H7 (cell line): ENCODE data around the gene RAB36. TPM values are rescaled to one million over a fixed set of nuclear protein-coding genes. Genes with fewer than 3 reads are reported as not detected.
"Not testable (repeated sequence)": the region's sequence is repeated elsewhere in the genome, so short reads cannot be mapped to it uniquely, and the experiment has no call there.

ENCODE experiments used
- DNase-seq: peaks from one replicate; pipeline ENCODE4 v3.0.0; 2012
- H3K27me3 ChIP-seq: 2 replicates; pipeline ENCODE4 v1.6.0; 2011; ENCODE audit warnings: mild to moderate bottlenecking, low read length; ENCODE audit not compliant: control insufficient read depth, insufficient read depth
- H3K36me3 ChIP-seq: replicated peaks from 2 replicates; pipeline ENCODE4 v1.5.1; 2011; ENCODE audit warnings: low read length; ENCODE audit not compliant: control insufficient read depth, insufficient read depth
- H3K4me3 ChIP-seq: 2 replicates; pipeline ENCODE4 v1.5.1; 2011; ENCODE audit warnings: low read depth, mild to moderate bottlenecking, control low read depth, low read length, moderate library complexity; ENCODE audit not compliant: insufficient read depth
- total RNA-seq: library from RNA; depleted of rRNA; stranded (reverse); fragments of >200 nt; shearing (Covaris generic); gene quantifications from 2 replicates; pipeline ENCODE4 v1.2.3, GENCODE V29; 2014

Gene RAB36
- total RNA-seq, 1 experiment from 2014 or later: 1.7 TPM

GRCh38 chr22:23133922-23134321 lies 11.4 kb upstream of the RAB36 start:
- no peak for DNase-seq
- Histone ChIP-seq H3K36me3 (no peaks in the 10 kb centered on the region), H3K4me3 (no peak overlapping the region), H3K27me3 (no peaks in the 10 kb centered on the region)

- not testable (repeated sequence) for H3K36me3 ChIP-seq, DNase-seq, H3K4me3 ChIP-seq, H3K27me3 ChIP-seq
Observed at GRCh38 chr22:23136991-23137390, 8.3 kb upstream of the RAB36 start.

GRCh38 chr22:23137468-23137867 lies 7.8 kb upstream of the RAB36 start:
- DNase-seq: no peak
- no peaks in the 10 kb centered on the region for H3K27me3 ChIP-seq

GRCh38 chr22:23137905-23138561 lies 7.2 kb upstream of the RAB36 start:
- Histone ChIP-seq H3K27me3 (no peaks in the 10 kb centered on the region; the same call in 1 of the 2 replicates), H3K36me3 (no peaks in the 10 kb centered on the region), H3K4me3 (no peak overlapping the region)
- DNase-seq: no peak

More at GRCh38 chr22:23137468-23137867, 7.8 kb upstream of the RAB36 start:
- Histone ChIP-seq H3K36me3 (no peaks in the 10 kb centered on the region), H3K4me3 (no peak overlapping the region)

- DNase-seq: no peak
- no peaks in the 10 kb centered on the region; the same call in 1 of the 2 replicates for H3K27me3 ChIP-seq
Observed at GRCh38 chr22:23138584-23139435, 6.5 kb upstream of the RAB36 start.

GRCh38 chr22:23140385-23140784 lies 4.9 kb upstream of the RAB36 start:
- no peak for DNase-seq
- no peaks in the 10 kb centered on the region for H3K36me3 ChIP-seq
- no peak overlapping the region for H3K4me3 ChIP-seq
- H3K27me3 ChIP-seq: peaks cover 2% of the 10 kb centered on the region

More at GRCh38 chr22:23138584-23139435, 6.5 kb upstream of the RAB36 start:
- no peaks in the 10 kb centered on the region for H3K36me3 ChIP-seq
- H3K4me3 ChIP-seq: no peak overlapping the region

- Histone ChIP-seq H3K36me3 (no peaks in the 10 kb centered on the region), H3K4me3 (no peak overlapping the region), H3K27me3 (peaks cover 4% of the 10 kb centered on the region)
- no peak for DNase-seq
Observed at GRCh38 chr22:23142546-23143105, 2.7 kb upstream of the RAB36 start.

- no peak for DNase-seq
- Histone ChIP-seq H3K27me3 (peaks cover 4% of the 10 kb centered on the region), H3K36me3 (no peaks in the 10 kb centered on the region), H3K4me3 (no peak overlapping the region)
Observed at GRCh38 chr22:23143119-23143518, 2.2 kb upstream of the RAB36 start.

GRCh38 chr22:23144432-23144831 lies 845 bp upstream of the RAB36 start:
- no peaks in the 10 kb centered on the region for H3K36me3 ChIP-seq
- no peak for DNase-seq
- peaks cover 4% of the 10 kb centered on the region for H3K27me3 ChIP-seq
- H3K4me3 ChIP-seq: no peak overlapping the region

- no peaks in the 10 kb centered on the region for H3K36me3 ChIP-seq
- DNase-seq: no peak
- H3K4me3 ChIP-seq: peak overlapping the region; percentile 55
- H3K27me3 ChIP-seq: peaks cover 4% of the 10 kb centered on the region
Observed at GRCh38 chr22:23145878-23146470, 697 bp downstream of the RAB36 start.

- Histone ChIP-seq H3K4me3 (no peak overlapping the region), H3K36me3 (no peaks in the 10 kb centered on the region), H3K27me3 (peaks cover 4% of the 10 kb centered on the region)
- no peak for DNase-seq
Observed at GRCh38 chr22:23146478-23147205, 1.4 kb downstream of the RAB36 start.

GRCh38 chr22:23147617-23148387 lies 2.5 kb downstream of the RAB36 start:
- H3K36me3 ChIP-seq: no peaks in the 10 kb centered on the region
- H3K27me3 ChIP-seq: peaks cover 4% of the 10 kb centered on the region
- no peak overlapping the region for H3K4me3 ChIP-seq
- DNase-seq: no peak

GRCh38 chr22:23149743-23150238 lies 4.5 kb downstream of the RAB36 start:
- H3K27me3 ChIP-seq: peaks cover 2% of the 10 kb centered on the region; the same call in 1 of the 2 replicates
- DNase-seq: peak; percentile 82
- no peak overlapping the region for H3K4me3 ChIP-seq
- no peaks in the 10 kb centered on the region for H3K36me3 ChIP-seq
